Stimulated activated CD8-positive, alpha-beta memory T cell treated with anti-CD3 and anti-CD28 coated beads, Interleukin-2, amount 100 ng/mL, for 1 hour (primary cell): ENCODE measurements around the gene AARS2.

Source experiments
- DNase-seq, 2 donors: peaks; one replicate each; pipeline ENCODE4 v3.0.0-alpha.2; 2020; ENCODE audit warnings: low read depth in 2 of 2

AARS2 gene

GRCh38 chr6:44262467-44263353 lies 50.4 kb downstream of the AARS2 start:
- DNase-seq = no peak

DNA sequence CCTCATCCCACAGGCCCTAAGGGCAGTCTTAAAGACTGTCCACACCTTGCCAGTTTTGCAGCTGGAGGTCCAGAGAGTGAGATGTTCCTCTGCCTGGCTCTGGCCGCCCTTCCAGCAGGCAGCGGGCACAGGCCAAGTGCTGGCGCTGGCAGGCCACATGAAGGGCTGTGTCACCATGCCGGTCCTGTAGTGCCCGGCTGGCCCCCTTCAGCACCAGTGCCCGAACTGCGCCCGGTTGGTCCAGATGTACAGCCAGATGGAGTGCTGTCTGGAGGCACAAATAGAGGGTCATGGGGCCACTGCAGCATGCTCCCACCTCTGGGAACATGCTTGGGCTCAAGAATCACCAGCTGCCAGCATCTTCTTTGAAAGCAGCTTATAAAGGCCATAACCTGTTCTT lies 51.6 kb downstream of the AARS2 start:
- no peak for DNase-seq

DNA sequence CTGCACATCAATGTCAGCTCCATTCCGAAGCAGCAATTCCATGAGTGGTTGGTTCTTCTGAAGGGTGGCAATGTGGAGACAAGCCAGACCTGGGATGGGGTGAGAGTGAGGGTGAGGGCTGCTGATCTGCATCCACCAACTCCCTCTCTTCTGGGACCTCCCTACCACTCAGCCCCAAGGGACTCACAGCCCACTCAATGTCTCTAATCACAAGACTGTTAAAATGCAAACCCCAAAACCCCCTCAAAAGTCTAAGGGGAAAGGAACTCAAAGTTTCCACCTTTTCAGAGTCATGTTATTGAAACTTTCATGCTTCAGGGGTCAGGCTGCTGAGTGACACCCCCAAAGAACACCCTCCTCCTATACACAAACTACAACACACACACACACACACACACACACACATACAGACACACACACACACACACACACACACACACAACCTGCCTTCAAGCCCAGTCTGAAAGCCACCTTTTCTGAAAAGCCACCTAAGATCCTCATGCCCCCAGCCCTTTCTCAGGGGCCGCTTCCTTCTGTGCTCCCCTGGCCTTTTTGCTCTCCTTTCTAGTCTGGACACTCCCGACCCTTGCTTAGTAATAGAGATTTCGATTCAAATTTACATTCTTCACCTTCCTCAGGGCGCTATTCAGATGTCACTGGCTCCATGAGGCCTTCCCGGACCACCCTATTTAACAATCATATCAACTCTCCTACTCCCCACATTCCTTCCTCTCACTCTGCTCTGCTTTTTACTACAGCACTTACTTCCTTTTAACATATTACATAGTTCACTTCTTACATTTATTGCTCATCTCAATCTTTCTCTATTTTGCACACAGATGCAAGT lies 52.5 kb downstream of the AARS2 start:
- no peak for DNase-seq

- no peak for DNase-seq
Observed at GRCh38 chr6:44260011-44260410, 53.1 kb downstream of the AARS2 start.

DNA sequence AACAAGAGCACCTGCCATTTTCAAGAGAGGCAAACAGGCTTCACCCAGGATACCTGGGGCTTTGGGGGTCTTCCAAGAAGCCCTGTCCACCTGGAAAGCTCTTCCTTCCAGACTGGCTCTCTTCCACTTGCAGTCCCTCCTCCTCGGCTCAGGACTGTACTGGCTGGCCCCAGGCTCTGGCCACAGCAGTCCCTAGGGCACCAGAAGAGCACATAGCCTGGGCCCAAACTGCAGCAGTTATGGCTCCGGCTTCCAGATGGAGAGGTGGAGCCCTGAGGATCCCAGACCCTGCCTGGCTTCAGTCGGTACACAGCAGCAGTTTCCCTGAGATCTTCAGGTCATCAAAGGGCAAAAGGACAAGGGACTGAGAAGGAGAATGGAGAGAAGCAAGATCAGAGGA lies 54.2 kb downstream of the AARS2 start:
- no peak for DNase-seq

DNA sequence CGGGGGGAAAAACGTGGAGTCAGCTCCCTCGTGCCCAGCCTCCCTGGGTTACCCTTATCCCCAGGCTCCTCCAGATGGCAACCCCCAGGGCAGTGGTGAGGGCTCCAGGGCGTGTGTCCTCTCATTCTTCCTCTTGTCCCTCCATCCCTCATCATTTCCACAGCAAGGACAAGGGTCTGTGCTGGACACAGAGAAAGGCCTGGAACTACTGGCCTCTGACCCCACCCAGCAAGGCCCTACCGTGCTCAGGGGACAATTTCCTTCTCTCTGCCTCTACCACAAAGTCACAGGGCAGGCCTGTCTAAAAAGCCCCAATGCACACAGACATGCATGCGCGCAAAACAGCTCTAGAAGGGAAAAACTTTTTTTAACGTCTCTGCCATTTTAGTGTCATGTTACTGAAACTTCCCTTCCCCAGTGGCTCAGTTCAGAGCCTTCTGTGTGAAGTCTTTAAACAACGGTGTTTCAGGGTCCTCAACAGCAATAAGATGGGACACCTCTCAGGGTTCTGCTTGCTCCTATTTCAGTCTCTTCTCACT lies 54.8 kb downstream of the AARS2 start:
- DNase-seq = no peak

- no peak for DNase-seq
Observed at GRCh38 chr6:44257753-44258324, 55.3 kb downstream of the AARS2 start.

GRCh38 chr6:44257025-44257752 lies 56.0 kb downstream of the AARS2 start, which contains the start of gene SLC35B2:
Gene SLC35B2, minus strand, starts transcription at chr6:44257528. Its CDS starts 118 bp downstream, at chr6:44257410.
- no peak for DNase-seq

DNA sequence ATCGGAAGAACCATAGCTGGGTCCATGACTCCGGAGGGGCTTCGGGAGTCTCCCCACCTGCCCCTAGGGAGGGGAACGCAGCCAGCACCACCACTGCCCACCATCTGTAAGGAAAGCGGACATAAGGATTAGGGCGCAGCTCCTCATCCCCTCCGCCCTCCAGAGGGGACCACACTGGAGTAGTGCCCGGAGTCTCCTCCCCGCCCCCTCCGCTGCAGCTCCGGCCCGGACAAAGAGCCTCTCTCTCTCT lies 56.4 kb downstream of the AARS2 start:
- DNase-seq = no peak

DNA sequence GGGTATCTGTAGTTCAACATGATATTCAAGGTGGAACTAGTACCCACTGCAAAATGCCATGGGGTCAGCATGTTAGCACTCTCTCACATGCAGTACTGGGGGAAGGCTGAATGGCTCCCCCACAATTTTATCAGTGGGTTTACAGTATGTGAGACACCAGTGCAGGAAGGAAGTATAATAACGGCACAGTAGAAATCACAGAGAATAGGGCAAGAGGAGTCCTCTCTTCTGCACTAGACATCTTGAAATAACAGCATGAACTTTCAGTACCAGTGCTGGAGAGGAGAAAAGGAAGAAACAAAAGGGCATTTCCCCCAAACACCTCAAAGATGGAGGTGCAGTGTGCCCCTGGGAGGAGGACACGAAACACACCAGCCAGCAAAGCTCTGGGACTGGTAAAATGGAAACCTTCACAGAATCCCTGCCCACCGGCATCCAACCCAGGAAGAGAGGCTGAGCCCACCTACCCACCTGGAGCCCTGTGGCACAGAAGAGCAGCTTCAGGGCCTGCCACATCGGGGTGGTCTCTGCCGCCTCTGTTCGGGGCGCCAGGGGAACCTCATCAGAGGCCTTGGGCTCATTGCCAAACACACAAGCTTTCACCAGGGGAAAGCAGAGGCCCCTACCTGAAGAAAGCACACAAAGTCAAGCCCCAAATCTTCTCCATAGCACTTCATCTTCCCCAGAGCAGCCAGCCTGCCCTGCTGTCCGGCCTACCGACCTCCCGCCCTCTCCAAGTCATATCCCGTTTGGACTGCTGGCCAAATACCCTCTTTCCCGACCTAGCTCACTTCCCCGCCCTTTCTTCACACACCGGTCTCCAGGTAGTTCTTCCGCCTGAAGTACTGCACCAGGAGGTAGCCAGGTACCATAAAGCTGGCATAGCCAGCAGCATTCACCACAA lies 57.0 kb downstream of the AARS2 start:
- DNase-seq = no peak

DNA sequence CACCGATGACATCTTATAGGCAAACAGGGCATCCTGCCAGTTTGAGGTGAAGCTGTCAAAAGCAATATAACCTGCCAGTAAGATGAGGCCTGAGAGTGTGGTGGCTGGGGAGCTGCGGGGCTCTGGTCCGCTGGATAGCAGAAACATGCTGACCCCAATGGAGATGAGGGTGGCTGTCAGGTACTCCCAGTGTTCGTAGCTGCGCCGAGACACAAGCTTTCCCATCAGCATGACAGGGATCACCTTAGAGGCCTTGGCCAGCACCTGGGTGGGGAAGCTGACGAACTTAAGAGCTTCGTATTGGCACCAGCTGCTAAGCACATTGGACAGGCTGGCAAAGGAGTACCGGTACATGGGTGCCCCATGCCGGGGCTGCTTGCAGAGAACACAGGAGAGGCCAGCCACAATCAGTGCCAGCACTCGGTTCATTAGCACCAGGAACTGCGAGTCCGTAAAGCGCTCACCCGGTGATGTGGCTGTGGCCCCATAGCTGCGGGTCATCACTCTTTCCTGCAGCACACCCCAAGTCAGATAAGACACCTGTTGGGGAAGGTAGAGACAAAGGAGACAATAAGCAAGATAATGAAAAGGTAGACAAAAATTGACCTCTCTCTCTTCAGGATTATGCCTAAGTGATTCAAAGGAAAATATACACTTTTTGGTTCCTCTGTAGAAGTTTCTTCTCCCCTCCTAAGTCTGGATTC lies 57.9 kb downstream of the AARS2 start:
- no peak for DNase-seq

DNA sequence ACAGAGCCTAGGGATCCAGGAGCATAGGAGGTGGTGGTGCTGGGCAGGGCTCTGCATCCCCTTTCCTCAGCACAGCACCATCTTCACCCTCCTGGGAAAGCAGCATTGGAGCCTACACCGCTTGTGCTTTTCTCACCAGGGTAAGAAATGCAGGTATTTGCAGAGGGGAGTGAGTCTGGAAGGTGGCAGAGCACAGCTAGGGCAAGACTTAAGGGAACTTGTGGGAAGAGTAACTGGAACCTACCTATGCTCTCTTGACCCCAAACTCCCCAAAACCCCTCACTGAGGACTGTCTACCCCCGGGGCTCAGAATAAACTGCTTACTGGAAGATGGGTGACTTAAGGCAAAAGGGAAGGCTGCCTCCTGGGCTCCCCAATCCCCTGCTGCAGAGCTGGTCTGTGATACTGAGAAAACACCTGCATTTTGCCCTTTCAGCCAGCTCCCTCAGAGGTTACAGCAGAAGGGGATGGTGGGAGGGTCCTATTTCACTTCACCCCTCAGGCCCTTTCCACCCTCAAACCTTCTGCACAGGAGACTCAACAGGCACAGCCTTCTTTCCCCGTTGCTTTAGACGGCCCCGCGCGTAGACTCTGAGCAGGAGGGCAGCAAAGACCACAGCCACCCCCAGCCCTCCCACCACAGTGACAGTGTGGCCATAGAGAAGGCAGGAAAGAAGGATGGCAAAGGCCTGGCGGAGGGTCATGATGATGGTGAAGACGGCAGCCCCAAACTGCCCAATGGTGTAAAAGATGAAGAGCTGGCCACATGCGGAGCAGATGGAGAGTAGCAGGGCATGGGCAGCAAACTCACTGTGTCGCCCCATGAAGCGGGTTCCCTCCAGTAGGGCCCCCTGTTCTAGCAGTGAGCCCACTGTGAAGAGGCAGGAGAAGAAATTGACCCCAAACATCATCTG lies 58.7 kb downstream of the AARS2 start:
- DNase-seq = no peak

- DNase-seq = no peak
Observed at GRCh38 chr6:44253307-44254101, 59.6 kb downstream of the AARS2 start.

DNA sequence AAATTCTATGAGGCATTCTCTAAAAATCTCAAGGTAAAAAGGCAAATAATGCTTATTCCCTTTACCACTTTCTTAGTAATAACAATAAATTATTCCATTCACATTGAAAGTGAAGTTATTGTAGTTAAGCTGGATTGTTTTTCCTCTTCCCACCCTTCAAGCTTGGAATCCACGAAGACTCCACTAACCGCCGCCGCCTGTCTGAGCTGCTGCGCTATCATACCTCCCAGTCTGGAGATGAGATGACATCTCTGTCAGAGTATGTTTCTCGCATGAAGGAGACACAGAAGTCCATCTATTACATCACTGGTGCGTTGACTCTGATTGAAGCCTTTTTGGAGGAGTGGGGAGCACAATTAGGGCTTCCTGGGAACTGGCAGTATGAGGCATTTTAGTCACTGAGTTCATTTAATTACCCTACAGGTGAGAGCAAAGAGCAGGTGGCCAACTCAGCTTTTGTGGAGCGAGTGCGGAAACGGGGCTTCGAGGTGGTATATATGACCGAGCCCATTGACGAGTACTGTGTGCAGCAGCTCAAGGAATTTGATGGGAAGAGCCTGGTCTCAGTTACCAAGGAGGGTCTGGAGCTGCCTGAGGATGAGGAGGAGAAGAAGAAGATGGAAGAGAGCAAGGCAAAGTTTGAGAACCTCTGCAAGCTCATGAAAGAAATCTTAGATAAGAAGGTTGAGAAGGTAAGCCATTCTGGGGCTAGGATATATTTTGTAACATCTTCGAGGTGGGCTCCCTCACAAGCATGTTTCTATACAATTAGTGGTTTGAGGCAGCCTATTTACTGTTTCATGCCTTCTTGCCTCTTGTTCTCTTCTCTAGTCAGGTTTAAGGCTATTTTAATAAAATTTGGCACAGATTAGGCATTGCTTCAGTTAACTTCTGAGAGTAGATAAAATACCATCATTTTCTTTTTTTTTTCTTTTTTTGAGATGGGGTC lies 61.3 kb downstream of the AARS2 start:
- no peak for DNase-seq

GRCh38 chr6:44250718-44251123 lies 62.4 kb downstream of the AARS2 start:
- DNase-seq = no peak

- DNase-seq = no peak
Observed at GRCh38 chr6:44250067-44250717, 63.0 kb downstream of the AARS2 start.
